Right kidney (tissue), 9 donors: ENCODE data around the gene PKD1L1.
"Not testable (repeated sequence)": the region's sequence is repeated elsewhere in the genome, so short reads cannot be mapped to it uniquely, and the experiment has no call there.

Source experiments
- DNase-seq: peaks from one replicate; pipeline ENCODE4 v3.0.0-alpha.2; 2016
- long read RNA-seq, 8 donors: transcript quantifications; one replicate each; lab custom pipeline, GENCODE V29; 2026

PKD1L1 gene
- long read RNA-seq, donor 1: 0 reads
- long read RNA-seq, donor 2: 0 reads
- long read RNA-seq, donor 3: 0 reads
- long read RNA-seq, donor 4: 0 reads
- long read RNA-seq, donor 5: 0 reads
- long read RNA-seq, donor 6: 0 reads
- long read RNA-seq, donor 7: 0 reads
- long read RNA-seq, donor 8: 0 reads

GRCh38 chr7:47948141-47948790, at the start of gene PKD1L1:
TSS of gene PKD1L1 (minus strand) at chr7:47948466. CDS start at chr7:47948440, 26 bp downstream.
- no peak for DNase-seq

- no peak for DNase-seq
These were observed 44.2 kb upstream of the PKD1L1 start for GRCh38 chr7:47992446-47992845.

- peak; percentile 82 for DNase-seq
These were observed 43.6 kb upstream of the PKD1L1 start for GRCh38 chr7:47991741-47992311.

- no peak for DNase-seq
These were observed 43.0 kb upstream of the PKD1L1 start for GRCh38 chr7:47991270-47991669.

- no peak for DNase-seq
These were observed 42.3 kb upstream of the PKD1L1 start for GRCh38 chr7:47990592-47990991.

- not testable (repeated sequence) for DNase-seq
These were observed 41.5 kb upstream of the PKD1L1 start for GRCh38 chr7:47989607-47990400.

- DNase-seq: no peak
These were observed 40.5 kb upstream of the PKD1L1 start for GRCh38 chr7:47988496-47989386.

- DNase-seq: no peak
These were observed 34.3 kb upstream of the PKD1L1 start for GRCh38 chr7:47982610-47983009.

GRCh38 chr7:47980648-47981047, 32.4 kb upstream of the PKD1L1 start:
- DNase-seq: not testable (repeated sequence)

- no peak for DNase-seq
These were observed 31.5 kb upstream of the PKD1L1 start for GRCh38 chr7:47979832-47980181.

GRCh38 chr7:47979145-47979831, 31.0 kb upstream of the PKD1L1 start, which contains the start of gene HUS1:
TSS of gene HUS1 (minus strand) at chr7:47979615. CDS start at chr7:47979519, 96 bp downstream.
- peak; percentile 89 for DNase-seq

GRCh38 chr7:47978790-47979144, 30.5 kb upstream of the PKD1L1 start:
- no peak for DNase-seq

- DNase-seq: no peak
These were observed 25.5 kb upstream of the PKD1L1 start for GRCh38 chr7:47973739-47974138.

- DNase-seq: no peak
These were observed 22.5 kb upstream of the PKD1L1 start for GRCh38 chr7:47970761-47971160.

- no peak for DNase-seq
These were observed 20.8 kb upstream of the PKD1L1 start for GRCh38 chr7:47968847-47969774.

GRCh38 chr7:47967708-47968107, 19.4 kb upstream of the PKD1L1 start:
- no peak for DNase-seq

GRCh38 chr7:47967123-47967522, 18.9 kb upstream of the PKD1L1 start:
- DNase-seq: no peak

- no peak for DNase-seq
These were observed 17.2 kb upstream of the PKD1L1 start for GRCh38 chr7:47965456-47965855.

GRCh38 chr7:47962262-47962661, 14.0 kb upstream of the PKD1L1 start:
- no peak for DNase-seq

- no peak for DNase-seq
These were observed 8.9 kb upstream of the PKD1L1 start for GRCh38 chr7:47957156-47957555.
